ENCODE results near the gene DOCK8.
A peak's percentile ranks its signal among the peaks of the same experiment; 100 is the strongest.

The DOCK8 gene

GRCh38 chr9:431701-432100 is 217.0 kb downstream of the DOCK8 start:
- DNase-seq = no peak

DNA sequence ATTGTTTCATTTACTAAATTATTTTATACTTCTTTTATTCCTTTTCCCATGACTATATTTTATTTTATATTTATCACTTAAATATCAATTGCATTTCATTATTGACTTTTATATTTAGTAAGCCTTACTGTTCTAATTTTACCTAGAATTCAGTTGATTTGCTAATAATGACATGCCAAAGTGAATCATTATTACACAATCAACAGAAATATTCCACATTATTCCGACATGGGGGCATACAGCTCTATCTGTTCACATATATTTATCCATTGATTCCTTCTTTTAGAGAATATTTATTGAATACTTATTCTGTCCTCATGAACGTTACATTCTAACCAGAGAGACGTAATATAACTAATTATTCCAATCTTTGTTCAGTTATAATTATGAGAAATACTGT is 221.8 kb downstream of the DOCK8 start:
- DNase-seq = no peak

GRCh38 chr9:437066-437465 is 222.4 kb downstream of the DOCK8 start:
- no peak for DNase-seq

DNA sequence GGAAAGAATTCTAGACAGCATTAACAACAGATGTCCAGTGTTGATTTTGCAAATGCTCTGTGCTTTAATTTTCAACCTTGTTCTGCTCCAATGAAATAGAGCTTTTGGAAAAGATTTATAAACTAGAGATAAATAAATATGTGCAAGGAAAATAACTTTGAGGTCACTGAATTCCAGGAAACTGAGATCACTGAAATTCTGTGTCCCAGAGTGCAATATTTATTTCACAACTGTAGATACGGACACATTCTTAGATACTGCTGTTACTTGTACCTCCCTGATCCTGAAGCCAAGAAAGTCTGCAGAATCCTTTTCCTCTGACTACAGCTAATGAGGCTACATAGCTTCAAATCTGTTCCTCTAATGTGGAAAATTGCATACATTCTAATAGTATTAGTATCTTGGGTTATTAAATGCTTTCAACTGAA is 222.9 kb downstream of the DOCK8 start:
- DNase-seq = no peak

GRCh38 chr9:438066-438465 is 223.4 kb downstream of the DOCK8 start:
- DNase-seq = no peak

DNA sequence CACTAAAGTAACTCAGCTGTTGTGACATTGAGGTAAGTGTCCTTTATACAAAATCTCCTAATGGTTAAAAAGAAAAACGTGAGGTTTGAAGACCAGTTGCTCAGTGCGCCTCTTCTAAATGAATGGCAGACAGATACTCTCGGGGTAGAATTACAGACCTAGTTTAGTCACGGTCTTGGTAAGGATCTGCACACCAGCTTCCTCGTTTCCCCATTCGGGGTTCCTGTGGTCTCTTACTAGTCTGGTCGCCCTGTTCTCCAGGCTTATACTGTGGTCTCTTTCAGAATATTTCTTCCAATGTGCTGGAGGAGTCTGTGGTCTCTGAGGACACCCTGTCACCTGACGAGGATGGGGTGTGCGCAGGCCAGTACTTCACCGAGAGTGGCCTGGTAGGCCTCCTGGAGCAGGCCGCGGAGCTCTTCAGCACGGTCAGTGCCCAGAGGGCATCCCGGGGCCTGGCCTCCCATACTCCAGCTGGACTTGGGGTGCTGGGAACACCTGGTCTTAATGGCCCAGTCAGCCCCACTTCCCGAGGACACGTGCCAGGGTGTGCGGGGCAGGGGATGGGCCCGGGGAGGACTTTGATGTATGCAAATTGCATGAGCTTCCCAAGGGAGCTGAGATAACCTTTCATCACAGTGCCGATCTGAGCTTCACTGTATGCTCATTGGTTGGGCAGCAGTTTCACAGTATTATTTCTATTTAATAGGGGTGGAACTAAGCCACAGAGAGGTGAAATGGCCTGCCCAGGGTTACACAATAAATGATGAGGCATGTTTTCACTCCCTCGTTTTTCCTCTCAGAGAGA is 224.5 kb downstream of the DOCK8 start:
- DNase-seq = no peak

DNA sequence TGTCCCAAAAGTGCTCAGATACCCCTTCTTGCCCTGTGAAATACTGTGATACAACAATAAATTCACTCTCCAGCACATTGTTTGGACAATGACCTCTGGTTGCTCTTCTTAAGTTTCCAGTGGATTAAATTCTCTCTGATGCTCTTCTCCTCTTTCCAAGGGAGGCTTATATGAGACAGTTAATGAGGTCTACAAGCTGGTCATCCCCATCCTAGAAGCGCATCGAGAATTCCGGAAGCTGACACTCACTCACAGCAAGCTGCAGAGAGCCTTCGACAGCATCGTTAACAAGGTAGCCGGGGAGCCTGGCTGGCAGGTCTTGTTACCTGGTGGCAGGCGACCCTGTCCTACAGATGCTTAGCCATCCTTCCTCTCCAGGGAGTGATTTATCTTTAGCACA is 226.5 kb downstream of the DOCK8 start:
- DNase-seq = no peak

- peak; percentile 40 for DNase-seq
These were observed 229.9 kb downstream of the DOCK8 start for GRCh38 chr9:444528-444927.

DNA sequence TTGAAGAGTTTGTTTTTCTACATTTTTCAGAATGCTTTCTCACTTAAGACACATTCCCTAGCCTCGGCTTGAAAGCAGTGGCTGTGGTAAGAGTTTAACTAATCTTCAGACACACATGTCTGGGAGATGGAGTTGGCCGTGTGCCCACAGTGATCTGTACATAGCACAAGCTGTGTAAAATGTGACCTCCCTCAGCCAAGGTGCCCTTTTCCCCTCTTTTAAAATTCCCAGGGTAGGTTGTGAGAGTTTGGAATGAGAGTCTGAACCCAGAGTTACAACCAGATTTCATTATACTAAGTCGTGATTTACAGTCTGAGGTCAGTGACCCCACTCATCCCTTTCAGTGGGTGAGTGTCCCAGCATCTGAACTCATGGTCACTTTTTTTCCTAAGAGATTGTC is 230.4 kb downstream of the DOCK8 start:
- DNase-seq = peak; percentile 0

DNA sequence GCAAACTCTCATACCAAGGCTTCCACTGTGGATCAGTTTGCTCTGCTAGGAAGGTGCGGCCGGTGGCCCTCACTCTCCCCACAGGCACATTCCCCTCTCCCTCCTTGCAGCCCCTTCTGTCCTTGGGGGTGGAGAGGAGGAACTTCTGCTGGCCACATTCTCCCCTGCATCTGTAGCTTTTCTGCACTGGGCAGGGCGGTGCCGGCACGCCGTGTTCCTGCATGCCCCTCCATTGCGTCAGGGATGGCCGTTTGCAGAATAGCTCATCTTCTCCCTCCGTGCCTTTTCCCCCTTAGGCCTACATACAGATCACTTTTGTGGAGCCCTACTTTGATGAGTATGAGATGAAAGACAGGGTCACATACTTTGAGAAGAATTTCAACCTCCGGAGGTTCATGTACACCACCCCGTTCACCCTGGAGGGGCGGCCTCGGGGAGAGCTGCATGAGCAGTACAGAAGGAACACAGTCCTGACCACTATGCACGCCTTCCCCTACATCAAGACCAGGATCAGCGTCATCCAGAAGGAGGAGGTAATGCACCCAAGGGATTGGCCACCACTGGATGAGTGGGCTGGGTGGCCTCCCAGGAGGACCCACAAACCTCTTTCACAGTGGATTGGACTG is 231.5 kb downstream of the DOCK8 start:
- no peak for DNase-seq

DNA sequence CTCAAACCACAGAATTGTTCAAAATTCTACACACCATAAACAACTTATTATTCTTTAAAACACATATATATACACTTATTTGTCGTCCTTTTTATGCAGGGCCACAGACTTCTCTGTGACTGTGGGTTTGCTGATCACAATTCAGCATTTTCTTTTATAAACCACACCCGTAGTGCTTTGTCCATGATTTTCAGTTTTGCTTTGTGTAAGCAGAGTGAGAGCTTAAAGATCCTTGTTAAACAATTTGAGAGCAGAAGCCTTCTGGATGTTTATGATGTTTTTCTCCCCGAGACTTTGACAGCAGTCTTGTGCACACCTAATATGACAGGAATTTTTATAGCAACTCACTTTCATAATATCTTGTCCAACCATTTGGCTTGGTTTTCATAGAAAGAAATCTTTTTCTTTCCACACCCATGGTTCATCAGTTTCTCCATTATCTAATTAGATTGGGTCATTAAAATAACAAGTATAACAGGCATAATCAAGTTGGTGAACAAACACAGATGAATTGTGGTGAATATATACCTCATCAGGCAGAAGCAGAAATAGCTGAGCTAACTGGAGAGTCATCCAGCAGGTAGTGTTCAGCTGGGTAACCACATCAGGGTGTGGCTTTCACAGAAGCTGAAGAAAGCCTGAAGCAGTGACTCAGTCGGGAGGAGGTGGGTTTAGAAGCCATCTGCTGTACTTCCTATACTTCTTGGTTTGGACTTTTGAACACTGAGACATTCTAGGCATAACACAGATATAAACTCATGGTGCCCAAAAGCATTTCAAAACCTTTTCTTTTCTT is 232.8 kb downstream of the DOCK8 start:
- DNase-seq = peak; percentile 0

GRCh38 chr9:450057-450456 is 235.4 kb downstream of the DOCK8 start:
- no peak for DNase-seq

- DNase-seq = no peak
These were observed 235.9 kb downstream of the DOCK8 start for GRCh38 chr9:450561-450960.

- no peak for DNase-seq
These were observed 239.2 kb downstream of the DOCK8 start for GRCh38 chr9:453832-454231.

DNA sequence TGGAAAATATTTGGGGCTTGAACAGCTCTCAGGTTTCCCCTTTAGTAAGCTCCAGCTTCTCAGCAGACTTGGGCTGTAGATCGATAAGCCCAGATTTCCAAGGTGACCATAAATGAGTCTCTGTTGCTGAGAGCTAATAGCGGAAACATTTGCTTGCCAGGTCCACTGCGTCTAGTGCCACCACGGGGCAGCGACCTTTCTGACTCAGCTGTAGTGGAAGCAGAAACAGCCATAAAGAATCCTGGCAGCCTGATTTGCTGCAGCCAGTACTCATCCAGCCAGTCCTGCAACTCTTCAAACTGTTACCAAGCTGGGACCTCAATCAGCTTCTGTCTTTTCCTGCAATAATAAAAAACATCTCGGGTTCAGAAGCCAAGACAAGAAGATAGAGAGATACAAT is 241.7 kb downstream of the DOCK8 start:
- DNase-seq = no peak

- DNase-seq = no peak
These were observed 243.9 kb downstream of the DOCK8 start for GRCh38 chr9:458590-458989.

DNA sequence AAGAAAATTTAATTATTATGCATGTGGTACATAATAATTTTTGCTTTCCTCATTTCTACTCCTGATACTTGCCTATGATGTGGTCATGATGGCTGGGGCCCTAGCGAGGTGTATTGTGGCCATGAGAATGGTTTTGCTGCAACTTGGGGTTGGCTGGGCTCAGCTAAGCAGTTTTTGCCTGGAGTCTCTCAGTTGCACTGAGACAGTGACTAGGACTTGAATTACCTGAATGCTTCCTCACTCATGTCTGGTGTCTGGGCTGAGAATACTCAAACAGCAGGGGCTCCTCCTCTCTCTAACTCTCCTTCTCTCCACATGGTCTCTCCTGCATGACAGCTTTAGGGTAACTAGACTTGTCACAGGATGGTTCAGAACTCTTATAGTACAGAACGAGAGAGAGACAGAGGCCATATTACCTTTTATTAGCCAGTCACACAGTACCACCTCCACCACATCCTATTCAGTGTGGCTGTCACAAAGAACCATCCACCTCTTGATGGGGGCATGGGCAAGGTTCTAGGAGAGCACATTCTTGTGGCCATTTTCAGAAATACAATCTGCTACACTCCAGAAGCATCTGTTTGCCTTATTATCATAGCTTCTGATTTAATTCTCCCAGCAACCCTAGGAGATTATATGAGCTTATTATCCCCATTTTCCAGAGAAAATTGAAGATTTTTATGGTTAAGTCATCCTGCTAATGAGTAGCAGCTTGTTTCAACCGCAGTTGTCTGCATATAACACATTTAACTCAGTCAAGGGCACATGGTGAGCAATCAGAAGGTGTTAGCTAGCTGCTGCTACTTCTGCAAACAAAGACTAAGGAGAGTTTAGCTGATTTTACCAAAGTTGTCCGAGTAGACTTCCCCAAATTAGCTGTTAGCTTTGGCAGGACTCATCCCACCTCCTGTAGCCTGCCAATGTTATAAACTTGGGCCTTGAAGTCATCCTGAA is 245.1 kb downstream of the DOCK8 start:
- no peak for DNase-seq

DNA sequence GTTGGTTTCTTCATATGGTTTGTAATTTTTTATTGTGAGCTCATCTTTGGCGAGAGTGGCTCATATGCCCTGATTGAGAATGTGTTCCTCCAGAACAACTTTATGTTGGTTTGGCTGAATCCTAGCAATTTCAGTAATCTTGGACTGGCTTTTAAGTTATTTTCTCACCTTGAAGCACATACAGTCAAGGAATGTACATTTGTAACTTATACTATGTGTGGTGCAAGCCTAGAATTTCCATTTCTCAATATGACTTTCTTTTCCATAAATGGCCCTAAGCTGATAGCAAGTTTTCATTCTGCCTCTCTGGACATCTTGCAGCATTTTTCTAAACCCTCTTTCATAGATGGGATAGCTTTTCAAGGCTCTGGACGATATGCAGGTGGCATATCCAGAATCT is 247.5 kb downstream of the DOCK8 start:
- DNase-seq = no peak

DNA sequence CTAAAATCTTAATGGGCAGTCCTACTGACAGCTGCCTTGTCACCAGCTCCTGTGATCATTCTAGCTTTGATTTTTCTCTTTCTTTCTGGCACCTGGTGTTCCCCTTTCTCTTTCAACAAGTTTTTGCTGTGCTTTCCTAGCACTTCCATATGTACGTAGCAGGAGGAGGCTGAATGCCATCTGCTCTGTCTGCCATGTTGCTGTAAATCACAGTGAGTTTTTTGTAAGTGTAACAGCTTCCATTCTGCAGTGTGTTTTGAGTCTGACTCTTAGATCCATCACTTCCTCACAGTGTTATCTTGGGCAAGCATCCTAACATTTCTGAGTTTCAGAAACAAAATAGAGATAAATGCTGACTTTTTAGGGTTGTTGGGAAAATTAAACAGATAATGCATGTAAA is 247.9 kb downstream of the DOCK8 start:
- DNase-seq = no peak

DNA sequence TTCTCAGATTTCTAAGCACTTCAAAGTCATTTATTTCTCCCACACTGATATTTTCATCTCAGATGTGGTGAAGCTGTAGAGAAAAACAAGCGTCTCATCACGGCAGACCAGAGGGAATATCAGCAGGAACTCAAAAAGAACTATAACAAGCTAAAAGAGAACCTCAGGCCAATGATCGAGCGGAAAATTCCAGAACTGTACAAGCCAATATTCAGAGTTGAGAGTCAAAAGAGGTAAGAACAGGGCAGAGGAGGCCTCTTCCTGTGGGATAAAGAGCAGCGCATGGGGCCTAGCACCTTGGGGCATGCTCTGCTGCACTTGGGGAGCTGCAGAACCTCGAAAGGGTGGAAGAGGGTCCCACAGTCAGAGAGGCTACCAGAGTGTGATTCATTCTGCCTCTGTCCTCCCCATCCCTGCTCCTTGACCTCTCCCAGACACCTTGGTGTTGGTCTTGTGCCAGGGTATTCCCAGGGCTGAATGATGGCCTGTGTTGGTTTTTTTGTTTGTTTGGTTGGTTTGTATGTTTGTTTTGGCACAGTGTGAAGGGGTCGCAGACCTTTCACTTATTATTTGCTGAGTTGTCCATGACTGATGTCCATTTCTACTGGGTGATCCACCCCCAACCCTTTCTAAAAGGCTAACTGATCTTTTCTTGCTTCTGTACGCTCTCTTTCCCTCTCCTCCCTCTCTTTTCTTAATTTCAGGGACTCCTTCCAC is 248.9 kb downstream of the DOCK8 start:
- DNase-seq = peak; percentile 12

- DNase-seq = no peak
These were observed 252.1 kb downstream of the DOCK8 start for GRCh38 chr9:466747-467146.
